HFF-Myc (cell line): Measurements from ENCODE around the gene RASD1.

Experiments used
- DNase-seq: peaks from one replicate; pipeline ENCODE4 v3.0.0-alpha.2; 2011; ENCODE audit warnings: low read depth; ENCODE audit errors: extremely low read depth
- H3K4me3 ChIP-seq: replicated peaks from 2 replicates; pipeline ENCODE4 v1.5.1; 2011; ENCODE audit warnings: low read depth, mild to moderate bottlenecking, control low read depth, low read length
- TF ChIP-seq, protein P1 (sequence below): IDR thresholded peaks from 2 replicates; pipeline ENCODE4 v1.5.1; 2012; ENCODE audit warnings: mild to moderate bottlenecking, low read depth, low read length, control low read depth; ENCODE audit errors: missing control alignments

RASD1 gene

GRCh38 chr17:17509601-17510425 lies 13.6 kb upstream of the RASD1 start:
- DNase-seq = no peak
- TF ChIP-seq, protein P1, sequence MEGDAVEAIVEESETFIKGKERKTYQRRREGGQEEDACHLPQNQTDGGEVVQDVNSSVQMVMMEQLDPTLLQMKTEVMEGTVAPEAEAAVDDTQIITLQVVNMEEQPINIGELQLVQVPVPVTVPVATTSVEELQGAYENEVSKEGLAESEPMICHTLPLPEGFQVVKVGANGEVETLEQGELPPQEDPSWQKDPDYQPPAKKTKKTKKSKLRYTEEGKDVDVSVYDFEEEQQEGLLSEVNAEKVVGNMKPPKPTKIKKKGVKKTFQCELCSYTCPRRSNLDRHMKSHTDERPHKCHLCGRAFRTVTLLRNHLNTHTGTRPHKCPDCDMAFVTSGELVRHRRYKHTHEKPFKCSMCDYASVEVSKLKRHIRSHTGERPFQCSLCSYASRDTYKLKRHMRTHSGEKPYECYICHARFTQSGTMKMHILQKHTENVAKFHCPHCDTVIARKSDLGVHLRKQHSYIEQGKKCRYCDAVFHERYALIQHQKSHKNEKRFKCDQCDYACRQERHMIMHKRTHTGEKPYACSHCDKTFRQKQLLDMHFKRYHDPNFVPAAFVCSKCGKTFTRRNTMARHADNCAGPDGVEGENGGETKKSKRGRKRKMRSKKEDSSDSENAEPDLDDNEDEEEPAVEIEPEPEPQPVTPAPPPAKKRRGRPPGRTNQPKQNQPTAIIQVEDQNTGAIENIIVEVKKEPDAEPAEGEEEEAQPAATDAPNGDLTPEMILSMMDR = no peak
- no peak overlapping the region for H3K4me3 ChIP-seq

DNA sequence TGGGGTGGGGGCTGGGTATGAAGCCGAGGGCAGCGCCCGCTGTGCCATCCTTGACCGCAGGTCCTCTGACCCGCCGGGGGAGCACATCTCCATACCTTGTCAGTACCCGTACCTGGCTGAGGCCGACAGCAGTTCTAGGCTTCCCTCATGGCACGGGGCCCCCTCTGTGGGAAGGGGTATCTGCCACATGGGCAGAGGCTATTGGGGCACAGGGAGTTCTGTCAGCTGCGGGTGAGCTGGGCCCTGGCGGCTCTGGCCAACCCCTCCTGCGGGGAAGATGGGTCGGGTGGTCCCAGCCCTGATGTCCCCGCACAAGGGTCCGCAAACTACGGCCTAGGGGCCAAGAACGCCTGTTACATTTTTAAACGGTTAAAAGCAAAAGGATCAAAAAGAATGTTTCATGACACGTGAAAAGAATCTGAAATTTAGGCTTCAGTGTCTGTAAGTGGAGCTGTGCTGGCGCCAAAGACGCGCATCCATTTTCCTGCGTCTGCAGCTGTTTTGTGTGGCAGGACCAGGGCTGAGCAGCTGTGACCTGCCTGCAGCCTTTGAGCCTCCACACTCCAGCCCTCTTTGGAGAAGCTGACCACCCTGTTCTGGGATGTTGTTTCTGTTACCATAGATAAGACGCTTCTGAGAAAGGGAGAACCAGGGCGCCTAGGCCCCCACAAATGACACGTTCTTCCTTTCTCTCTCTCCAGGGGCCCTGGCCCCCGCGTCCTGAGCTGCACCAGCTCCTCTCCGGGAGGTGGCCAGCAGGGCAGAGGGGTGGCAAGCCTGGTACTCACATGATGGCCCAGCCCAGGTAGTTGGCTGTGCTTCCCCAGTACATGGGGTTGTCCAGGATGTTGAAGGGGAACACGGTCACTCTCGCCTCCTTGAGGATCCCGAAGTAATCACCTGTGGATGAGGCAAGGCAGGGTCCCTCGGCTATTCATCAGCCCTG lies 12.7 kb upstream of the RASD1 start:
- no peak overlapping the region for H3K4me3 ChIP-seq
- TF ChIP-seq, protein P1 = no peak
- DNase-seq = no peak

- no peak for DNase-seq
- TF ChIP-seq, protein P1 = no peak
- H3K4me3 ChIP-seq = no peak overlapping the region
These were observed 11.9 kb upstream of the RASD1 start for GRCh38 chr17:17508019-17508535.

DNA sequence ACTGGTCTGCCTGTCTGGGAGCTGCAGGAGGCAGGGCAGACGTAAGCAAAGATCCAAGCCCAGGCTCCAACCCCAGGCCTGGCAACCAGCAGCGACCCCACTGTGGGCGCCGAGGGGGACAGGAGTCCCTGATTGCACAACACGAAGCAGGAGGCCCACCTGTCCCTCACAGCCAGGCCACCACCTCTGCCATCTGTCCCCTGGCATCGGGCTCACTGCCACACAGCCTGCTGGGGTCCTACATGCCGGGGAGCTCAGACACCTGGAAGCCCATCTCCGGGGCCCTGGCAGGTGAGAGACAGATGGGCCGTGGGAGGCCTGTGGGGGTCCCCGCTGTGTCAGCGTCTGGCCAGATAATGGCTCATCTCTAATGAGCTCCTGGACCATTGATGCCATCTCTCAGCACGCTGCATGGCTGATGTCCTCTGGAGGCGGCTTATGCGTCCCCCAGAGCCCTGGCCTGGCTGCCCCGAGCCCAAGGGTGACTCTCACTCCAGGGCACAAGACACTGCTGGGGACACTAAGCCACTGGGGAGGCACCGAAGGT lies 11.3 kb upstream of the RASD1 start:
- TF ChIP-seq, protein P1 = no peak
- no peak for DNase-seq
- H3K4me3 ChIP-seq = no peak overlapping the region

- DNase-seq = no peak
These were observed 10.8 kb upstream of the RASD1 start for GRCh38 chr17:17506893-17507464.

More at GRCh38 chr17:17506893-17507464, 10.8 kb upstream of the RASD1 start:
- TF ChIP-seq, protein P1 = no peak
- H3K4me3 ChIP-seq = no peak overlapping the region
